Activated T-helper 2 cell treated with anti-CD3 and anti-CD28 coated beads, Interferon-gamma antibody, Interleukin-2, Interleukin-4, amounts not matched to agents 10 μg/mL and 5 μg/mL and 100 μg/mL, durations not matched to agents 14 hours and 24 hours and 36 hours (primary cell): ENCODE results near the gene AFG1L. TPM values are rescaled to one million over a fixed set of nuclear protein-coding genes. Genes with fewer than 3 reads are reported as not detected.
"Not testable (repeated sequence)": the region's sequence is repeated elsewhere in the genome, so short reads cannot be mapped to it uniquely, and the experiment has no call there.

Source experiments
- DNase-seq: peaks from one replicate; pipeline ENCODE4 v3.0.0; 2021; ENCODE audit warnings: low spot score
- H3K27ac Mint-ChIP-seq: one replicate; pipeline ENCODE4 v1.8.0; 2021; ENCODE audit warnings: mixed read lengths
- H3K27me3 Mint-ChIP-seq: one replicate; pipeline ENCODE4 v1.8.0; 2021; ENCODE audit warnings: low read depth, mixed read lengths
- H3K36me3 Mint-ChIP-seq: one replicate; pipeline ENCODE4 v1.8.0; 2021; ENCODE audit warnings: low read depth, mixed read lengths
- H3K4me1 Mint-ChIP-seq: one replicate; pipeline ENCODE4 v1.8.0; 2021; ENCODE audit warnings: low read depth, mixed read lengths
- H3K4me3 Mint-ChIP-seq: one replicate; pipeline ENCODE4 v1.8.0; 2021; ENCODE audit warnings: low read depth, mild to moderate bottlenecking, moderate library complexity, mixed read lengths
- H3K9me3 Mint-ChIP-seq: one replicate; pipeline ENCODE4 v1.8.0; 2021; ENCODE audit warnings: mixed read lengths
- intact Hi-C: fragments of 100-400 bp; cut with micrococcal nuclease; formaldehyde crosslinking; loops from one replicate; pipeline ENCODE4 v1.15.1; 2023
- total RNA-seq: library from RNA; stranded (reverse); gene quantifications from 2 replicates; pipeline ENCODE4 v1.2.3, GENCODE V29; 2022

Gene AFG1L
- total RNA-seq, 1 donor from 2014 or later: 4.7 TPM

DNA sequence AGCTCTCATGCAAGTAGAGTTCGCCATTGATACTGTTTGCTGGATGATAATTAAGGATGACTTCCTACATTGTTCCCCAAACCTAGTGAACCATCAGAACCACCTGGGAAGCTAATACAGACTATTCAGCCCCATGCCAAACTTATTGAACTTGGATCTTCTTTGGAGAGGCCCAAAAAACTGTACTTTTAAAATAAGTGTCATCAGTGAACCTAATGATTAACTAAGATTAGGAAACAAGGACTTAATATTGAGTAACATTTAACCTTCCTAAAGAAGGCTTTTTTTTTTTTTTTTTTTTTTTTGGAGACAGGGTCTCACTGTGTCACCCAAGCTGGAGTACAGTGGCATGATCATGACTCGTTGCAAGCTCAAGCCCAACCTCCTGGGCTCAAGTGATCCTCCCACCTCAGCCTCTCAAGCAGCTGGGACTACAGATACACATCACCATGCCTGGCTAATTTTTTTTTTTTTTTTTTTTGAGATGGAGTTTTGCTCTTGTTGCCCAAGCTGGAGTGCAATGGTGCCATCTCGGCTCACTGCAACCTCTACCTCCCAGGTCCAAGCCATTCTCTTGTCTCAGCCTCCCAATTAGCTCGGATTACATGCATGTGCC, 241.2 kb downstream of the AFG1L start:
- H3K36me3 Mint-ChIP-seq, H3K4me1 Mint-ChIP-seq, H3K27ac Mint-ChIP-seq, H3K4me3 Mint-ChIP-seq, intact Hi-C loops, DNase-seq, H3K9me3 Mint-ChIP-seq: not testable (repeated sequence)
- H3K27me3 Mint-ChIP-seq: peaks cover 26% of the 10 kb centered on the region

GRCh38 chr6:108541843-108542759, 247.2 kb downstream of the AFG1L start:
- H3K4me3 Mint-ChIP-seq: no peak overlapping the region
- no peaks in the 10 kb centered on the region for H3K36me3 Mint-ChIP-seq
- no peak overlapping the region for H3K27ac Mint-ChIP-seq
- peaks cover 15% of the 10 kb centered on the region for H3K4me1 Mint-ChIP-seq
- peaks cover 42% of the 10 kb centered on the region for H3K27me3 Mint-ChIP-seq
- peak; percentile 53 for DNase-seq
- intact Hi-C loops: loop anchor here (1.0 to 2.0 kb wide), 4 partner anchors 240 to 531 kb away; no protein-coding TSS in a partner anchor
- no peaks in the 10 kb centered on the region for H3K9me3 Mint-ChIP-seq

- intact Hi-C loops: loop anchor here (2.0 kb wide), 1 partner anchor 349 kb away; no protein-coding TSS in a partner anchor
- no peak for DNase-seq
Measured at GRCh38 chr6:108543175-108543940, 248.5 kb downstream of the AFG1L start.

GRCh38 chr6:108544606-108545005, 249.8 kb downstream of the AFG1L start:
- DNase-seq: no peak
- no peaks in the 10 kb centered on the region for H3K9me3 Mint-ChIP-seq
- H3K4me3 Mint-ChIP-seq: no peak overlapping the region
- intact Hi-C loops: no loop called here
- H3K36me3 Mint-ChIP-seq: no peaks in the 10 kb centered on the region
- H3K27me3 Mint-ChIP-seq: peaks cover 35% of the 10 kb centered on the region
- no peak overlapping the region for H3K27ac Mint-ChIP-seq
- peaks cover 15% of the 10 kb centered on the region for H3K4me1 Mint-ChIP-seq

More at GRCh38 chr6:108543175-108543940, 248.5 kb downstream of the AFG1L start:
- Mint-ChIP-seq H3K4me3 (no peak overlapping the region), H3K4me1 (peaks cover 15% of the 10 kb centered on the region), H3K36me3 (no peaks in the 10 kb centered on the region), H3K27ac (no peak overlapping the region), H3K9me3 (no peaks in the 10 kb centered on the region), H3K27me3 (peaks cover 41% of the 10 kb centered on the region)

DNA sequence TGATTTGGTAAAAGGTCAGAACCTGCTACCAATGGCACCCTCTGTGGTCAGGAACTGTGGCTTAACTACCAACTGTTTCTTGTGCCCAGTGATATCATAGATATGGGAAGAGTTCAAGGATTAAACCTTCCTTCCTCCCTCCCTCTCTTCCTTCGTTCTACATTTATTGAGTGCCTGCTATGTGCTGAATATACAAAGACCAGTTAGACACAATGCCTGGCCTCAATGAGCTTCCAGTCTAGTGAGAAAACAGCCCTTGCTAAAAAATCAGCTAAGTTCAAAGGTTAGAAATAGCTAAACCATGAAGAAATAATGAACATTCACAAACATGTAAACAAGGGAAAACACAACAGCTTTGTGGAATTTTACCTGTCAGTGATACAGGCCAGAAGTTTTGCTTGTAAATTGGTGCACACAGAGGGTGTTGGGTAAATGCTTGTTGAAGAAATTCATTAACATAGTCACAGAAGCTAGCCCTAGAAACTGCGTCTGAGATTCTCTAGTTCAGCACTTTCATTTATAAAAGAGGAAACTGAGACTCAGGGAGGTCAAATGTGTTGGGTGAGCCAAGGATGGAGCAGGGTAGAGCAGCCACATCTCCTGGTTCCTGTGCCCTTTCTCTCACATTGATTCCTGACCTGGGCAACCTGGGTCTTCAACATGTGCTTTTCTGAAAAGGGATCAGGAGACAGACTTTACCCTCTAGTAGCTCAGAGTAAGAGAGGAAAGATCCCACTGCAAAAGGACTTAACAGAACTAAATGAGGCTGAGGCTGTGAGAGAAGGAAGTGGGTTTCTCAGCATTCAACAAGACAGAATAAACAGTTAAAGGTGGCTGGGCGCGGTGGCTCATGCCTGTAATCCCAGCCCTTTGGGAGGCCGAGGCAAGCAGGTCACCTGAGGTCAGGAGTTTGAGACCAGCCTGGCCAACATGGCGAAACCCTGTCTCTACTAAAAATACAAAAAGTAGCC, 251.5 kb downstream of the AFG1L start:
- Mint-ChIP-seq H3K9me3 (no peaks in the 10 kb centered on the region), H3K4me3 (no peak overlapping the region), H3K27ac (no peak overlapping the region), H3K36me3 (no peaks in the 10 kb centered on the region), H3K27me3 (peaks cover 32% of the 10 kb centered on the region), H3K4me1 (peaks cover 15% of the 10 kb centered on the region)
- no peak for DNase-seq
- intact Hi-C loops: no loop called here

DNA sequence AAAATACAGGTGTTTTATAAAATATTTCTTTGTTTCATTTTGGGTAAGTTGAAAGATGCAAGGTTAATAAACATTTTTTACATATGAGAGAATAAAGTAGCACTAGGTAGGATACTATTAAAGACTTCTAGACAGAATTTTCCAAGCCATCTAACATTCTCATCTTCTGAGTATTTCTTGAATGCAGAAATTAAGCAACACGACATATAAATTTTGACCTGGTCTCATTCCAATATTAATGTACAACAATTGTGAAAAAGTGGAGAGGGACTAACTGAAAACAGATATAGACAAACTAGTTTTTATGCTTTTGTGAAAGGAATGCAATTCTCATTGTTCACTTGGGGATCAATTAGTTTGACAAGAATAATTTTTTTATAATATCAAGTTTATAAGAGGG, 254.4 kb downstream of the AFG1L start:
- H3K27me3 Mint-ChIP-seq: peaks cover 34% of the 10 kb centered on the region
- no peak for DNase-seq
- intact Hi-C loops: no loop called here
- no peaks in the 10 kb centered on the region for H3K36me3 Mint-ChIP-seq
- H3K4me1 Mint-ChIP-seq: peaks cover 8% of the 10 kb centered on the region
- no peaks in the 10 kb centered on the region for H3K9me3 Mint-ChIP-seq
- H3K27ac Mint-ChIP-seq: no peak overlapping the region
- H3K4me3 Mint-ChIP-seq: no peak overlapping the region

DNA sequence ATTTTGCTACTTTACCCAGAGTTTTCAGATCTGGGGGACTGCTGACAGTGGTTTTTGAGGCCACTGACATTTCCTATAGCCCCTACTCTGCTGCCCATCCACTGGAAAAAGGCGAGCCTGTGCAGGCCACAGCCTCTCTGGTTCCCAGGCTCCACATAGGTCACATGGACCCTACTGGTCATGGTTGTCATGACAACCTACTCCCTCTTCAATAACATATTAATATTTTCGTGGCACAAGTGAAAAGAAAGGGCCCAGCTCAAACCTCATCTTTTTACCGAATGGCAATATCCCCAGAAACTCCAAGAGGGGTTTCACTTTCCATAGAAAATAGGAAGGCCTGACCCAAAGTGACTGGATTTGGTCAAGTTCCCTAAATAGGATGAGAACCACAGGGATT, 254.9 kb downstream of the AFG1L start:
- Mint-ChIP-seq H3K9me3 (no peaks in the 10 kb centered on the region), H3K36me3 (no peaks in the 10 kb centered on the region), H3K4me1 (peaks cover 8% of the 10 kb centered on the region), H3K27ac (no peak overlapping the region), H3K4me3 (no peak overlapping the region), H3K27me3 (peaks cover 38% of the 10 kb centered on the region)
- DNase-seq: no peak
- intact Hi-C loops: no loop called here

GRCh38 chr6:108550256-108550655, 255.4 kb downstream of the AFG1L start:
- intact Hi-C loops: no loop called here
- Mint-ChIP-seq H3K27me3 (peaks cover 38% of the 10 kb centered on the region), H3K36me3 (no peaks in the 10 kb centered on the region), H3K9me3 (no peaks in the 10 kb centered on the region), H3K4me1 (peaks cover 8% of the 10 kb centered on the region), H3K27ac (no peak overlapping the region), H3K4me3 (no peak overlapping the region)
- DNase-seq: no peak

DNA sequence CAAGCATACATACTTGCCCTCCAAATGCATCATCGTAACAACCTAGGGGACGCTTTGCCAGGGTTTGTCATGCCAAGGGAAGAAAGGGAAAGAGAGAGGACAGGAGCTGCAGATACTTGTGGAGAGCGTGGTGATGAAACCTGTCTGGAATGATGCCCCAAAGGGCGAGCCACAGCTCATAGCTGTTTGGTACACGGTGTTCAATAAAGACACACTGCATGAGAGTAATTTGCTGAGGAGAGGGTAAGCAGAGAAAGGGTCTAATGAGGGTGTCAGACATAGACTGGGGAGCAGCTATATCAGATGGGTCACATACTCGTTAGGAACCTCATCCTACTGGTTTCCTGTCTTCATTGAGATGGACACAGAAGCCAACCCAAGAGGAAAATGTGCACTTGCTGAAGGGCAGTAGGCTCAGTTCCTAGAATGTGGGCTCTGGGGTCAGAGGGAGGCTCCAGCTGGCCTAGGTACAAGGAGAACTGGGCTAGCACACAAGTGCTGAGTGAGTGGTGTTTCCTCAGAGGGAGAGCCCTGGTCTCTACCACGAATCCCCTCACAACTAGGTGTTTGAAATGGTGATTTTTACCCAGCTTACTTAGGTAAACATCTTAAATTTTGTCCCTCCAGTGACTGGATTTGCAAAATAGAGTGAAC, 260.7 kb downstream of the AFG1L start:
- H3K4me1 Mint-ChIP-seq: peaks cover 7% of the 10 kb centered on the region
- intact Hi-C loops: loop anchor here (5.0 kb wide), 4 partner anchors 182 to 517 kb away; partner anchors contain the start of gene ARMC2
- H3K9me3 Mint-ChIP-seq: no peaks in the 10 kb centered on the region
- DNase-seq: no peak
- H3K27ac Mint-ChIP-seq: no peak overlapping the region
- no peaks in the 10 kb centered on the region for H3K36me3 Mint-ChIP-seq
- peaks cover 43% of the 10 kb centered on the region for H3K27me3 Mint-ChIP-seq
- H3K4me3 Mint-ChIP-seq: no peak overlapping the region

DNA sequence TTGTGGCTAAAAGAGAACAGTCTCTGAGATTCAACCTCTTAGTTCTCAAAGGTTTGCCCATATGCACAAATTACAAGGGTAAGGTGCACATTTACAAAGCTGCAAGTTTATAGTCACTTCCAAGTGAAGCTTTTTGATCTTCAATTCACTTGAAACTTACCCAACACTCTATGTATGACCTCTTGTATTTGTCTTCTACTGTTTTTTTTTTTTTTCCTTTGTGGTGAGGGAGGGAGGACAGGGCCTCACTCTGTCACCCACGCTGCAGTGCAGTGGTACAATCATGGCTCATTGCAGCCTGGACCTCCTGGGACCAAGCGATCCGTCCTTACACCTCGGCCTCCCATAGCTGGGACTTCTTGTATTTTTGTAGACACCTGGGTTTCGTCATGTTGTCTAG, 261.4 kb downstream of the AFG1L start:
- intact Hi-C loops: loop anchor here (5.0 kb wide), 4 partner anchors 181 to 516 kb away; partner anchors contain the start of gene ARMC2
- Mint-ChIP-seq H3K36me3 (no peaks in the 10 kb centered on the region), H3K4me3 (no peak overlapping the region), H3K27ac (no peak overlapping the region), H3K4me1 (peaks cover 7% of the 10 kb centered on the region), H3K9me3 (no peaks in the 10 kb centered on the region), H3K27me3 (peaks cover 43% of the 10 kb centered on the region)
- no peak for DNase-seq

DNA sequence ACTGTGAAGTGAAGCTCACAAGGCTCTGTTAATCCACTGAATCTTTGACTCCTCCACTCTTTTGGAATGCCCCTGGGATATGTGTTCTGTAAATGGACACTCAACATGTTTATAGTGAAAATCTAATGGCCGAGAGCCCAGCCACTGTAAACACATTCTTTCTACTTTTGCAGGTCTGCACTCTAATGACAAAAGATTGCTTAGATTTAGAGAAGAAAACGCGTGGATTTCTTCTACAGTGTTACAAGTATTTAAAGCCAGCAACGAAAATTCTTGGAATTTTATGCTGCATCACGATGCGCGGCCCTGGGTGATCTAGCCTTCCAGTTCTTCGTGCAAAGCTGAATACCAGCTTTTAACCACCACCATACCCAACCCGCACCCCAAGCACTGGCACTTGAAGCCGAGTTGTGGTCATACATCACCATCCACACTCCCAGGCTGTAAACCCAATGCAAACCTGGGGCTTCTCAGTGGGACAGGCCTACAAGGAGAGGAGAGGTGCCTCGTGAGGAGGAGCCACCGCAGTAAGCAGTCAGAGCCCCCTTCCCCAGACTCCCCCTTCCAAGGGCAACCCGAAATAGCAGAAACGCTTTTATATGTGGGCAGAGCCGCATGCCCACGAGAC, 262.1 kb downstream of the AFG1L start:
- H3K9me3 Mint-ChIP-seq: no peaks in the 10 kb centered on the region
- H3K4me3 Mint-ChIP-seq: peak overlapping the region; percentile 66
- peak overlapping the region; percentile 33 for H3K27ac Mint-ChIP-seq
- intact Hi-C loops: loop anchor here (5.0 kb wide), 4 partner anchors 180 to 515 kb away; partner anchors contain the start of gene ARMC2
- no peak for DNase-seq
- H3K36me3 Mint-ChIP-seq: peaks cover 4% of the 10 kb centered on the region
- H3K4me1 Mint-ChIP-seq: peaks cover 7% of the 10 kb centered on the region
- peaks cover 45% of the 10 kb centered on the region for H3K27me3 Mint-ChIP-seq
